Coronary artery (tissue), 2 donors: ENCODE measurements around the gene PGAP6.
"Not testable (repeated sequence)": the region's sequence is repeated elsewhere in the genome, so short reads cannot be mapped to it uniquely, and the experiment has no call there.

Experiments
- DNase-seq: peaks from one replicate; pipeline ENCODE4 v3.0.0-alpha.2; 2017; ENCODE audit warnings: low spot score
- H3K27ac ChIP-seq, 2 donors: fragments of 200-600 bp; sonication (generic); one replicate each; pipeline ENCODE4 v1.5.1; 2016 to 2019
- H3K4me3 ChIP-seq: fragments of 200-600 bp; sonication (generic); 2 replicates; pipeline ENCODE4 v1.5.1; 2016; ENCODE audit warnings: mild to moderate bottlenecking, moderate library complexity
- CTCF ChIP-seq: fragments of 200-600 bp; sonication (generic); IDR thresholded peaks from one replicate; pipeline ENCODE4 v1.5.1; 2019; ENCODE audit warnings: antibody characterized with exemption

PGAP6 gene

GRCh38 chr16:368388-369158, 13.2 kb downstream of the PGAP6 start:
- H3K4me3 ChIP-seq = no peak overlapping the region
- no peak overlapping the region for H3K27ac ChIP-seq
- TF ChIP-seq CTCF = no peak
- no peak for DNase-seq

- no peak overlapping the region for H3K27ac ChIP-seq
- TF ChIP-seq CTCF = no peak
- no peak for DNase-seq
- no peak overlapping the region for H3K4me3 ChIP-seq
These were observed 14.4 kb downstream of the PGAP6 start for GRCh38 chr16:367333-367903.

- H3K27ac ChIP-seq = no peak overlapping the region
- no peak for DNase-seq
- no peak overlapping the region for H3K4me3 ChIP-seq
- TF ChIP-seq CTCF = no peak
These were observed 15.3 kb downstream of the PGAP6 start for GRCh38 chr16:366476-366875.

GRCh38 chr16:364595-365491, 16.9 kb downstream of the PGAP6 start:
- no peak for TF ChIP-seq CTCF
- H3K4me3 ChIP-seq = no peak overlapping the region
- H3K27ac ChIP-seq = no peak overlapping the region
- DNase-seq = no peak

GRCh38 chr16:363766-364490, 17.9 kb downstream of the PGAP6 start:
- no peak for DNase-seq
- H3K27ac ChIP-seq = no peak overlapping the region
- no peak overlapping the region for H3K4me3 ChIP-seq
- no peak for TF ChIP-seq CTCF

GRCh38 chr16:363110-363765, 18.5 kb downstream of the PGAP6 start:
- no peak overlapping the region for H3K4me3 ChIP-seq
- no peak overlapping the region for H3K27ac ChIP-seq
- no peak for TF ChIP-seq CTCF
- DNase-seq = no peak

GRCh38 chr16:362702-362999, 19.1 kb downstream of the PGAP6 start:
- H3K27ac ChIP-seq, DNase-seq, H3K4me3 ChIP-seq: not testable (repeated sequence)
